HepG2 (cell line): ENCODE measurements around the gene FKBP10. TPM values are rescaled to one million over a fixed set of nuclear protein-coding genes. Genes with fewer than 3 reads are reported as not detected.

Source experiments
- ATF1 ChIP-seq: IDR thresholded peaks from 2 replicates; pipeline ENCODE4 v1.6.1; 2016; ENCODE audit warnings: mild to moderate bottlenecking, control low read depth
- CBX2 ChIP-seq, 2 experiments: fragments of 200-600 bp in 1 of 2; sonication (generic); formaldehyde crosslinking in 1 of 2; IDR thresholded peaks; 2 replicates each; pipeline versions ENCODE4 v1.7.0 to v1.8.1; 2018 to 2022; ENCODE audit warnings: low read depth in 2 of 2, low read length in 1 of 2, mild to moderate bottlenecking in 1 of 2, missing genetic modification reagents in 1 of 2
- ELF3 ChIP-seq: IDR thresholded peaks from 2 replicates; pipeline ENCODE4 v1.6.1; 2016; ENCODE audit warnings: missing genetic modification reagents, missing compliant biosample characterization
- FOSL1 ChIP-seq: sonication (generic); formaldehyde crosslinking; IDR thresholded peaks from 2 replicates; pipeline ENCODE4 v1.9.0; 2021; ENCODE audit warnings: missing genetic modification reagents, borderline replicate concordance
- FOXA1 ChIP-seq, 2 experiments: fragments of 450-650 bp in 1 of 2; sonication (generic) in 1 of 2; formaldehyde crosslinking in 1 of 2; IDR thresholded peaks; 2 replicates each; pipeline versions ENCODE4 v1.4.0 to v1.6.1; 2016 to 2020; ENCODE audit warnings: missing genetic modification reagents in 1 of 2
- FOXM1 ChIP-seq: sonication (generic); formaldehyde crosslinking; IDR thresholded peaks from 2 replicates; pipeline ENCODE4 v1.5.0; 2020; ENCODE audit warnings: missing genetic modification reagents
- IKZF1 ChIP-seq: fragments of 450-650 bp; IDR thresholded peaks from 2 replicates; pipeline ENCODE4 v1.7.1; 2016
- MBD4 ChIP-seq: IDR thresholded peaks from 2 replicates; pipeline ENCODE4 v1.6.1; 2012; ENCODE audit warnings: low read length, inconsistent platforms, borderline replicate concordance
- MXD4 ChIP-seq: IDR thresholded peaks from 2 replicates; pipeline ENCODE4 v1.6.1; 2016; ENCODE audit warnings: mild to moderate bottlenecking, missing biosample characterization, missing genetic modification reagents
- REPIN1 ChIP-seq: sonication (generic); formaldehyde crosslinking; IDR thresholded peaks from 2 replicates; pipeline ENCODE4 v1.8.0; 2022; ENCODE audit warnings: missing genetic modification reagents, low read depth, mild to moderate bottlenecking, borderline replicate concordance
- RFX3 ChIP-seq: IDR thresholded peaks from 2 replicates; pipeline ENCODE4 v1.6.1; 2016; ENCODE audit warnings: missing biosample characterization, missing genetic modification reagents
- ZFP62 ChIP-seq: sonication (generic); formaldehyde crosslinking; IDR thresholded peaks from 2 replicates; pipeline ENCODE4 v1.4.0; 2020; ENCODE audit warnings: missing genetic modification reagents
- ZNF616 ChIP-seq: sonication (generic); formaldehyde crosslinking; IDR thresholded peaks from 2 replicates; pipeline ENCODE4 v1.5.0; 2020; ENCODE audit warnings: low read depth, mild to moderate bottlenecking, missing genetic modification reagents
- ZNF724P ChIP-seq: sonication (generic); formaldehyde crosslinking; IDR thresholded peaks from 2 replicates; pipeline ENCODE4 v1.8.0; 2022; ENCODE audit warnings: missing genetic modification reagents, borderline replicate concordance
- ZNF772 ChIP-seq: sonication (generic); formaldehyde crosslinking; IDR thresholded peaks from 2 replicates; pipeline ENCODE4 v1.5.0; 2020; ENCODE audit warnings: mild to moderate bottlenecking, missing genetic modification reagents
- polyA plus RNA-seq, 8 experiments: library from polyadenylated mRNA; depleted of rRNA in 3 of 8; stranded (reverse) in 7 of 8; unstranded in 1 of 8; fragments of >200 nt; fragmentation: Illumina TruSeq in 4 of 8; extraction: Trizol in 4 of 8; gene quantifications; 2 replicates each; pipeline versions ENCODE4 v1.2.1 to v1.2.3, GENCODE V29; 2011 to 2016; ENCODE audit warnings: low read depth in 4 of 8, missing spikeins in 1 of 8, mixed read lengths in 1 of 8; ENCODE audit not compliant: insufficient read depth in 1 of 8
- total RNA-seq, 5 experiments: library from RNA; depleted of rRNA; stranded (reverse); fragments of >200 nt; fragmentation: Illumina TruSeq; extraction: Trizol; gene quantifications; 2 replicates each; pipeline ENCODE4 v1.2.3, GENCODE V29; 2016; ENCODE audit warnings: low read depth in 1 of 5
- TF ChIP-seq, protein P1 (sequence below): sonication (generic); formaldehyde crosslinking; conservative IDR thresholded peaks from 2 replicates; pipeline ENCODE4 v1.4.0; 2020; ENCODE audit warnings: missing genetic modification reagents
- TF ChIP-seq, protein P2 (sequence below): sonication (generic); formaldehyde crosslinking; IDR thresholded peaks from 2 replicates; pipeline ENCODE4 v1.4.0; 2020; ENCODE audit warnings: mild to moderate bottlenecking, missing genetic modification reagents
- TF ChIP-seq, protein P3 (sequence below): sonication (generic); formaldehyde crosslinking; IDR thresholded peaks from 2 replicates; pipeline ENCODE4 v1.4.0; 2020; ENCODE audit warnings: mild to moderate bottlenecking, missing genetic modification reagents
- TF ChIP-seq, protein P4 (sequence below): sonication (generic); formaldehyde crosslinking; IDR thresholded peaks from 2 replicates; pipeline ENCODE4 v1.4.0; 2020; ENCODE audit warnings: missing genetic modification reagents, borderline replicate concordance

Gene FKBP10
- total and polyA plus RNA-seq, 2 of the 13 experiments (the other 11 are each of a cell fraction or from before 2014, with no cell fraction given): 149 to 573 TPM

DNA sequence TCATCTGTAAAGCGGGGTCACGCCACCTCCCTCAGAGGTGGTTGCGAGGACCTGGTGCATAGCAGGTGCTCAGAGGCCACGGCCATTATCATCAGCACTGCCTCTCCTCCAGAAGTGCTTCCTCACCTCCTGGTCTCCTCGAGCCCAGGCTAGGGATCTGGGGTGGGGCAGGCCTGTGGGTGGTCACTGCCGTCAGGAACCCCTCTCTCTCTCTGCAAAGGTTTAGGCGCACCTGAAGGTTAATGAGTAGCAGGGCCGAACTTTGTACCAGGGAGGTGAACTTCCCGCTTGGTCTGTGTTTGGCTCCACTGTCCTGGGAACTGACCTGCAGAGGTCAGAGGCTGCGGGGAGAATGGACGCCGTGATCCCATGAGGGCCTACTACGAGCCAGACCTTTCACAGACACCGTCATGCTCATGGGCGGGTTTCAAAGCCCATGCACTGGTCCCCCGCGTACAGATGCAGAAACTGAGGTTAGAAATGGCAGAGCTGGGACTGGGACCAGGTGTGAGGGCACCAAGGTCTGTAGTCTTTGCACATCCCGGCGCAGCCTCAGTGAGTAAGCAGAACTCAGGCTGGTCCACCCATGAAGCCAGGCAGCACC is 40.1 kb upstream of the FKBP10 start (continued):
- TF ChIP-seq, protein P1, sequence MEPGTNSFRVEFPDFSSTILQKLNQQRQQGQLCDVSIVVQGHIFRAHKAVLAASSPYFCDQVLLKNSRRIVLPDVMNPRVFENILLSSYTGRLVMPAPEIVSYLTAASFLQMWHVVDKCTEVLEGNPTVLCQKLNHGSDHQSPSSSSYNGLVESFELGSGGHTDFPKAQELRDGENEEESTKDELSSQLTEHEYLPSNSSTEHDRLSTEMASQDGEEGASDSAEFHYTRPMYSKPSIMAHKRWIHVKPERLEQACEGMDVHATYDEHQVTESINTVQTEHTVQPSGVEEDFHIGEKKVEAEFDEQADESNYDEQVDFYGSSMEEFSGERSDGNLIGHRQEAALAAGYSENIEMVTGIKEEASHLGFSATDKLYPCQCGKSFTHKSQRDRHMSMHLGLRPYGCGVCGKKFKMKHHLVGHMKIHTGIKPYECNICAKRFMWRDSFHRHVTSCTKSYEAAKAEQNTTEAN: peak; percentile 12; the same call in 1 of the 2 replicates
- TF ChIP-seq ELF3 (CRISPR knock-in tag): peak; percentile 93
- no peak for TF ChIP-seq ATF1
- no peak for TF ChIP-seq RFX3
- peak; percentile 40; the same call in 1 of the 2 replicates for TF ChIP-seq ZNF616 (CRISPR knock-in tag)
- TF ChIP-seq IKZF1: no peak
- TF ChIP-seq FOXM1 (CRISPR knock-in tag): no peak
- TF ChIP-seq ZFP62 (CRISPR knock-in tag): no peak
- TF ChIP-seq REPIN1: peak; percentile 55; the same call in 1 of the 2 replicates
- TF ChIP-seq, protein P2, sequence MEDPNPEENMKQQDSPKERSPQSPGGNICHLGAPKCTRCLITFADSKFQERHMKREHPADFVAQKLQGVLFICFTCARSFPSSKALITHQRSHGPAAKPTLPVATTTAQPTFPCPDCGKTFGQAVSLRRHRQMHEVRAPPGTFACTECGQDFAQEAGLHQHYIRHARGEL (CRISPR knock-in tag): no peak; the same call in 1 of the 2 replicates
- TF ChIP-seq, protein P3, sequence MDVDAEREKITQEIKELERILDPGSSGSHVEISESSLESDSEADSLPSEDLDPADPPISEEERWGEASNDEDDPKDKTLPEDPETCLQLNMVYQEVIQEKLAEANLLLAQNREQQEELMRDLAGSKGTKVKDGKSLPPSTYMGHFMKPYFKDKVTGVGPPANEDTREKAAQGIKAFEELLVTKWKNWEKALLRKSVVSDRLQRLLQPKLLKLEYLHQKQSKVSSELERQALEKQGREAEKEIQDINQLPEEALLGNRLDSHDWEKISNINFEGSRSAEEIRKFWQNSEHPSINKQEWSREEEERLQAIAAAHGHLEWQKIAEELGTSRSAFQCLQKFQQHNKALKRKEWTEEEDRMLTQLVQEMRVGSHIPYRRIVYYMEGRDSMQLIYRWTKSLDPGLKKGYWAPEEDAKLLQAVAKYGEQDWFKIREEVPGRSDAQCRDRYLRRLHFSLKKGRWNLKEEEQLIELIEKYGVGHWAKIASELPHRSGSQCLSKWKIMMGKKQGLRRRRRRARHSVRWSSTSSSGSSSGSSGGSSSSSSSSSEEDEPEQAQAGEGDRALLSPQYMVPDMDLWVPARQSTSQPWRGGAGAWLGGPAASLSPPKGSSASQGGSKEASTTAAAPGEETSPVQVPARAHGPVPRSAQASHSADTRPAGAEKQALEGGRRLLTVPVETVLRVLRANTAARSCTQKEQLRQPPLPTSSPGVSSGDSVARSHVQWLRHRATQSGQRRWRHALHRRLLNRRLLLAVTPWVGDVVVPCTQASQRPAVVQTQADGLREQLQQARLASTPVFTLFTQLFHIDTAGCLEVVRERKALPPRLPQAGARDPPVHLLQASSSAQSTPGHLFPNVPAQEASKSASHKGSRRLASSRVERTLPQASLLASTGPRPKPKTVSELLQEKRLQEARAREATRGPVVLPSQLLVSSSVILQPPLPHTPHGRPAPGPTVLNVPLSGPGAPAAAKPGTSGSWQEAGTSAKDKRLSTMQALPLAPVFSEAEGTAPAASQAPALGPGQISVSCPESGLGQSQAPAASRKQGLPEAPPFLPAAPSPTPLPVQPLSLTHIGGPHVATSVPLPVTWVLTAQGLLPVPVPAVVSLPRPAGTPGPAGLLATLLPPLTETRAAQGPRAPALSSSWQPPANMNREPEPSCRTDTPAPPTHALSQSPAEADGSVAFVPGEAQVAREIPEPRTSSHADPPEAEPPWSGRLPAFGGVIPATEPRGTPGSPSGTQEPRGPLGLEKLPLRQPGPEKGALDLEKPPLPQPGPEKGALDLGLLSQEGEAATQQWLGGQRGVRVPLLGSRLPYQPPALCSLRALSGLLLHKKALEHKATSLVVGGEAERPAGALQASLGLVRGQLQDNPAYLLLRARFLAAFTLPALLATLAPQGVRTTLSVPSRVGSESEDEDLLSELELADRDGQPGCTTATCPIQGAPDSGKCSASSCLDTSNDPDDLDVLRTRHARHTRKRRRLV (CRISPR knock-in tag): no peak; the same call in 1 of the 2 replicates
- TF ChIP-seq FOSL1 (CRISPR knock-in tag): no peak
- no peak for TF ChIP-seq MBD4
- peak; percentile 96; the same call in 1 of the 2 replicates for TF ChIP-seq ZNF772 (CRISPR knock-in tag)
- TF ChIP-seq, protein P4, sequence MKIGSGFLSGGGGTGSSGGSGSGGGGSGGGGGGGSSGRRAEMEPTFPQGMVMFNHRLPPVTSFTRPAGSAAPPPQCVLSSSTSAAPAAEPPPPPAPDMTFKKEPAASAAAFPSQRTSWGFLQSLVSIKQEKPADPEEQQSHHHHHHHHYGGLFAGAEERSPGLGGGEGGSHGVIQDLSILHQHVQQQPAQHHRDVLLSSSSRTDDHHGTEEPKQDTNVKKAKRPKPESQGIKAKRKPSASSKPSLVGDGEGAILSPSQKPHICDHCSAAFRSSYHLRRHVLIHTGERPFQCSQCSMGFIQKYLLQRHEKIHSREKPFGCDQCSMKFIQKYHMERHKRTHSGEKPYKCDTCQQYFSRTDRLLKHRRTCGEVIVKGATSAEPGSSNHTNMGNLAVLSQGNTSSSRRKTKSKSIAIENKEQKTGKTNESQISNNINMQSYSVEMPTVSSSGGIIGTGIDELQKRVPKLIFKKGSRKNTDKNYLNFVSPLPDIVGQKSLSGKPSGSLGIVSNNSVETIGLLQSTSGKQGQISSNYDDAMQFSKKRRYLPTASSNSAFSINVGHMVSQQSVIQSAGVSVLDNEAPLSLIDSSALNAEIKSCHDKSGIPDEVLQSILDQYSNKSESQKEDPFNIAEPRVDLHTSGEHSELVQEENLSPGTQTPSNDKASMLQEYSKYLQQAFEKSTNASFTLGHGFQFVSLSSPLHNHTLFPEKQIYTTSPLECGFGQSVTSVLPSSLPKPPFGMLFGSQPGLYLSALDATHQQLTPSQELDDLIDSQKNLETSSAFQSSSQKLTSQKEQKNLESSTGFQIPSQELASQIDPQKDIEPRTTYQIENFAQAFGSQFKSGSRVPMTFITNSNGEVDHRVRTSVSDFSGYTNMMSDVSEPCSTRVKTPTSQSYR (CRISPR knock-in tag): no peak; the same call in 1 of the 2 replicates
- TF ChIP-seq CBX2 (IDR thresholded peaks at IDR 0.05; ENCODE audit: low read depth, low read length): no peak
- TF ChIP-seq CBX2 (CRISPR knock-in tag; IDR thresholded peaks at IDR 0.05; ENCODE audit: low read depth): no peak
- no peak; the same call in 1 of the 2 replicates for TF ChIP-seq MXD4 (CRISPR knock-in tag)
- TF ChIP-seq FOXA1 (IDR thresholded peaks at IDR 0.05): no peak
- no peak for TF ChIP-seq FOXA1 (CRISPR knock-in tag; IDR thresholded peaks at IDR 0.05)
- peak; percentile 60; the same call in 1 of the 2 replicates for TF ChIP-seq ZNF724P
